ENCODE measurements around the gene FARS2.

- TF ChIP-seq CTCF (IDR thresholded peaks at IDR 0.05), result no peak
- no peak for TF ChIP-seq RAD21 (IDR thresholded peaks at IDR 0.05; ENCODE audit: low read length)
- TF ChIP-seq SMC3 (IDR thresholded peaks at IDR 0.05; ENCODE audit: low read depth, low read length), result no peak
- no peak for TF ChIP-seq TAF1 (IDR thresholded peaks at IDR 0.05; ENCODE audit: borderline replicate concordance, low read depth, low read length)
- TF ChIP-seq SIN3A (IDR thresholded peaks at IDR 0.05; ENCODE audit: borderline replicate concordance, low read depth, low read length), result no peak
- no peak for TF ChIP-seq JUND (IDR thresholded peaks at IDR 0.05)
- TF ChIP-seq, protein P1, sequence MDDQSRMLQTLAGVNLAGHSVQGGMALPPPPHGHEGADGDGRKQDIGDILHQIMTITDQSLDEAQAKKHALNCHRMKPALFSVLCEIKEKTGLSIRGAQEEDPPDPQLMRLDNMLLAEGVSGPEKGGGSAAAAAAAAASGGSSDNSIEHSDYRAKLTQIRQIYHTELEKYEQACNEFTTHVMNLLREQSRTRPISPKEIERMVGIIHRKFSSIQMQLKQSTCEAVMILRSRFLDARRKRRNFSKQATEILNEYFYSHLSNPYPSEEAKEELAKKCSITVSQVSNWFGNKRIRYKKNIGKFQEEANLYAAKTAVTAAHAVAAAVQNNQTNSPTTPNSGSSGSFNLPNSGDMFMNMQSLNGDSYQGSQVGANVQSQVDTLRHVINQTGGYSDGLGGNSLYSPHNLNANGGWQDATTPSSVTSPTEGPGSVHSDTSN (IDR thresholded peaks at IDR 0.05), result no peak
- TF ChIP-seq MEF2A (IDR thresholded peaks at IDR 0.05; ENCODE audit: borderline replicate concordance, low read depth), result no peak
- no peak for TF ChIP-seq CHD2 (IDR thresholded peaks at IDR 0.05; ENCODE audit: low read length, partially characterized antibody)
- TF ChIP-seq POLR2AphosphoS5 (IDR thresholded peaks at IDR 0.05; ENCODE audit: low read depth, low read length), result no peak
- TF ChIP-seq YY1 (IDR thresholded peaks at IDR 0.05; ENCODE audit: low read depth), result no peak
Measured at GRCh38 chr6:5490501-5491069, 229.3 kb downstream of the FARS2 start.
